Prostate gland (tissue), 2 donors: ENCODE results near the gene C1orf21. TPM values are rescaled to one million over a fixed set of nuclear protein-coding genes. Genes with fewer than 3 reads are reported as not detected.
A peak's percentile ranks its signal among the peaks of the same experiment; 100 is the strongest.

Experiments
- DNase-seq: peaks from one replicate; pipeline ENCODE4 v3.0.0-alpha.2; 2019; ENCODE audit warnings: low spot score
- H3K27ac ChIP-seq, 2 donors: fragments of 200-600 bp; sonication (generic); 2 replicates each; pipeline ENCODE4 v1.5.1; 2017 to 2019
- H3K27me3 ChIP-seq: fragments of 200-600 bp; sonication (generic); replicated peaks from 2 replicates; pipeline ENCODE4 v1.5.1; 2019; ENCODE audit not compliant: insufficient read depth
- H3K36me3 ChIP-seq, 2 donors: fragments of 200-600 bp; sonication (generic); 1 replicate in 1 of 2; 2 replicates in 1 of 2; pipeline versions ENCODE4 v1.5.1 to v1.8.1; 2017 to 2019
- H3K4me1 ChIP-seq: fragments of 200-600 bp; sonication (generic); replicated peaks from 2 replicates; pipeline ENCODE4 v1.5.1; 2019
- H3K4me3 ChIP-seq, 2 donors: fragments of 200-600 bp; sonication (generic); 2 replicates each; pipeline ENCODE4 v1.5.1; 2017 to 2019
- H3K9me3 ChIP-seq: fragments of 200-600 bp; sonication (generic); 2 replicates; pipeline ENCODE4 v1.5.1; 2017
- CTCF ChIP-seq, 4 experiments: fragments of 200-600 bp in 2 of 4; fragments of 450-650 bp in 2 of 4; sonication (generic) in 2 of 4; IDR thresholded peaks; 1 replicate in 3 of 4; 2 replicates in 1 of 4; pipeline ENCODE4 v1.5.1; 2016 to 2019; ENCODE audit warnings: antibody characterized with exemption in 4 of 4, mild to moderate bottlenecking in 2 of 4, moderate library complexity in 2 of 4
- POLR2A ChIP-seq: fragments of 450-650 bp; IDR thresholded peaks from one replicate; pipeline ENCODE4 v1.6.1; 2016; ENCODE audit warnings: antibody characterized with exemption, mild to moderate bottlenecking
- POLR2AphosphoS5 ChIP-seq: sonication (generic); formaldehyde crosslinking; IDR thresholded peaks from one replicate; pipeline ENCODE4 v1.6.1; 2017; ENCODE audit warnings: antibody characterized with exemption
- WGBS: methylation state at CpG from one replicate; pipeline ENCODE4 v1.1.5; 2018; 5-methylcytosine and 5-hydroxymethylcytosine counted together
- intact Hi-C: fragments of 100-400 bp; cut with DNase I; formaldehyde crosslinking; loops from one replicate; pipeline ENCODE4 v1.14.2; 2022
- total RNA-seq, 2 donors: library from RNA; depleted of rRNA; stranded (reverse); fragments of >200 nt; gene quantifications; one replicate each; pipeline ENCODE4 v1.1.0, GENCODE V29; 2016

Gene C1orf21
- total RNA-seq, 2 donors from 2014 or later, result 28.8 to 79.3 TPM

- Histone ChIP-seq H3K4me3 (no peak overlapping the region), H3K27me3 (no peaks in the 10 kb centered on the region), H3K9me3 (no peaks in the 10 kb centered on the region), H3K36me3 (no peaks in the 10 kb centered on the region), H3K4me1 (peaks cover 42% of the 10 kb centered on the region), H3K27ac (peak overlapping the region; percentile 94 to 95)
- 51% methylated on average over 2 of the region's 2 CpGs for WGBS
- no peak for TF ChIP-seq CTCF (IDR thresholded peaks at IDR 0.05)
- no peak for TF ChIP-seq POLR2A
- TF ChIP-seq POLR2AphosphoS5, result no peak
- intact Hi-C loops, result loop anchor here (5.0 kb wide), 4 partner anchors 38 to 237 kb away; partner anchors contain the start of gene C1orf21
- no peak for DNase-seq
These were observed 237.2 kb downstream of the C1orf21 start for GRCh38 chr1:184624051-184624450.

- Histone ChIP-seq H3K4me3 (no peak overlapping the region), H3K27ac (peak overlapping the region; percentile 94 to 95), H3K9me3 (no peaks in the 10 kb centered on the region), H3K36me3 (no peaks in the 10 kb centered on the region), H3K27me3 (no peaks in the 10 kb centered on the region), H3K4me1 (peaks cover 42% of the 10 kb centered on the region)
- no peak for TF ChIP-seq POLR2AphosphoS5
- TF ChIP-seq CTCF (IDR thresholded peaks at IDR 0.05), result no peak
- no peak for TF ChIP-seq POLR2A
- 45% methylated on average over 5 of the region's 5 CpGs for WGBS
- intact Hi-C loops, result loop anchor here (5.0 kb wide), 4 partner anchors 38 to 237 kb away; partner anchors contain the start of gene C1orf21
- no peak for DNase-seq
These were observed 237.8 kb downstream of the C1orf21 start for GRCh38 chr1:184624626-184625025.

GRCh38 chr1:184625271-184625670 is 238.4 kb downstream of the C1orf21 start:
- Histone ChIP-seq H3K27me3 (no peaks in the 10 kb centered on the region), H3K4me3 (no peak overlapping the region), H3K36me3 (no peaks in the 10 kb centered on the region), H3K4me1 (peaks cover 38% of the 10 kb centered on the region), H3K9me3 (no peaks in the 10 kb centered on the region), H3K27ac (peak overlapping the region; percentile 94 to 95)
- no peak for TF ChIP-seq CTCF (IDR thresholded peaks at IDR 0.05)
- no peak for TF ChIP-seq POLR2A
- TF ChIP-seq POLR2AphosphoS5, result no peak
- whole genome bisulfite sequencing, result 82% methylated on average over 4 of the region's 4 CpGs
- no peak for DNase-seq
- intact Hi-C loops, result no loop called here

GRCh38 chr1:184626076-184627006 is 239.5 kb downstream of the C1orf21 start:
- Histone ChIP-seq H3K9me3 (no peaks in the 10 kb centered on the region), H3K4me1 (peaks cover 39% of the 10 kb centered on the region), H3K4me3 (no peak overlapping the region), H3K27me3 (no peaks in the 10 kb centered on the region), H3K27ac (peak overlapping the region; percentile 94 to 95), H3K36me3 (no peaks in the 10 kb centered on the region)
- intact Hi-C loops, result no loop called here
- DNase-seq, result no peak
- no peak for TF ChIP-seq POLR2A
- TF ChIP-seq CTCF (IDR thresholded peaks at IDR 0.05), result no peak
- TF ChIP-seq POLR2AphosphoS5, result no peak
- 65% methylated on average over 13 of the region's 13 CpGs for WGBS

- Histone ChIP-seq H3K9me3 (no peaks in the 10 kb centered on the region), H3K27ac (peak overlapping the region; percentile 94 to 95), H3K4me1 (peaks cover 41% of the 10 kb centered on the region), H3K27me3 (no peaks in the 10 kb centered on the region), H3K4me3 (no peak overlapping the region), H3K36me3 (no peaks in the 10 kb centered on the region)
- intact Hi-C loops, result no loop called here
- DNase-seq, result no peak
- 59% methylated on average over 3 of the region's 3 CpGs for WGBS
- TF ChIP-seq CTCF (IDR thresholded peaks at IDR 0.05), result peak in 1 of 4 experiments; percentile 12
- no peak for TF ChIP-seq POLR2AphosphoS5
These were observed 240.1 kb downstream of the C1orf21 start for GRCh38 chr1:184627007-184627341.
